Parathyroid adenoma (tissue), 2 donors: ENCODE data around the gene DGCR8.

Experiments
- H2AFZ ChIP-seq: fragments of 300-600 bp; sonication (generic); one replicate; pipeline ENCODE4 v1.7.0; 2017; ENCODE audit warnings: antibody characterized with exemption, mild to moderate bottlenecking
- H3K27ac ChIP-seq: fragments of 300-600 bp; sonication (generic); one replicate; pipeline ENCODE4 v1.7.0; 2017
- H3K27me3 ChIP-seq: fragments of 300-600 bp; sonication (generic); one replicate; pipeline ENCODE4 v1.7.0; 2017; ENCODE audit warnings: low read length; ENCODE audit not compliant: control insufficient read depth, insufficient read depth
- H3K36me3 ChIP-seq: fragments of 300-600 bp; sonication (generic); one replicate; pipeline ENCODE4 v1.7.0; 2017; ENCODE audit warnings: low read length; ENCODE audit not compliant: control insufficient read depth, insufficient read depth
- H3K4me1 ChIP-seq: fragments of 300-600 bp; sonication (generic); one replicate; pipeline ENCODE4 v1.7.0; 2017; ENCODE audit warnings: control low read depth
- H3K4me2 ChIP-seq: fragments of 300-600 bp; sonication (generic); one replicate; pipeline ENCODE4 v1.7.0; 2017; ENCODE audit warnings: low read length
- H3K4me3 ChIP-seq: fragments of 300-600 bp; sonication (generic); one replicate; pipeline ENCODE4 v1.7.0; 2017; ENCODE audit warnings: low read depth, low read length
- H3K79me2 ChIP-seq: fragments of 300-600 bp; sonication (generic); one replicate; pipeline ENCODE4 v1.7.0; 2017; ENCODE audit warnings: control low read depth
- H3K9ac ChIP-seq: fragments of 300-600 bp; sonication (generic); one replicate; pipeline ENCODE4 v1.7.0; 2017; ENCODE audit warnings: mild to moderate bottlenecking
- H3K9me3 ChIP-seq: fragments of 300-600 bp; sonication (generic); one replicate; pipeline ENCODE4 v1.7.0; 2017; ENCODE audit warnings: low read length; ENCODE audit not compliant: control insufficient read depth
- CTCF ChIP-seq: fragments of 300-600 bp; sonication (generic); IDR thresholded peaks from one replicate; pipeline ENCODE4 v1.7.0; 2017; ENCODE audit warnings: antibody characterized with exemption, mild to moderate bottlenecking
- donor health status: primary hyperparathyroidism.

Gene DGCR8

GRCh38 chr22:20140521-20140964 is 60.5 kb downstream of the DGCR8 start:
- H3K4me1 ChIP-seq, result no peaks in the 10 kb centered on the region
- H3K4me3 ChIP-seq, result no peak overlapping the region
- H3K9ac ChIP-seq, result no peak overlapping the region
- TF ChIP-seq CTCF, result no peak
- H2AFZ ChIP-seq, result no peak overlapping the region
- no peaks in the 10 kb centered on the region for H3K79me2 ChIP-seq
- no peaks in the 10 kb centered on the region for H3K36me3 ChIP-seq
- H3K9me3 ChIP-seq, result no peaks in the 10 kb centered on the region
- no peak overlapping the region for H3K4me2 ChIP-seq
- no peak overlapping the region for H3K27ac ChIP-seq
- H3K27me3 ChIP-seq, result no peaks in the 10 kb centered on the region

GRCh38 chr22:20141186-20142077 is 61.4 kb downstream of the DGCR8 start:
- H3K9ac ChIP-seq, result no peak overlapping the region
- TF ChIP-seq CTCF, result no peak
- H3K4me3 ChIP-seq, result no peak overlapping the region
- H3K9me3 ChIP-seq, result no peaks in the 10 kb centered on the region
- no peaks in the 10 kb centered on the region for H3K79me2 ChIP-seq
- no peaks in the 10 kb centered on the region for H3K27me3 ChIP-seq
- H3K36me3 ChIP-seq, result no peaks in the 10 kb centered on the region
- no peak overlapping the region for H3K4me2 ChIP-seq
- no peaks in the 10 kb centered on the region for H3K4me1 ChIP-seq
- no peak overlapping the region for H2AFZ ChIP-seq
- H3K27ac ChIP-seq, result no peak overlapping the region

GRCh38 chr22:20142711-20143621 is 62.9 kb downstream of the DGCR8 start:
- no peak for TF ChIP-seq CTCF
- Histone ChIP-seq H3K9me3 (no peaks in the 10 kb centered on the region), H3K4me1 (no peaks in the 10 kb centered on the region), H3K27ac (no peak overlapping the region), H3K27me3 (no peaks in the 10 kb centered on the region), H3K9ac (no peak overlapping the region), H3K36me3 (no peaks in the 10 kb centered on the region), H3K4me2 (no peak overlapping the region), H3K4me3 (no peak overlapping the region), H3K79me2 (no peaks in the 10 kb centered on the region), H2AFZ (no peak overlapping the region)

- no peaks in the 10 kb centered on the region for H3K79me2 ChIP-seq
- H3K9me3 ChIP-seq, result no peaks in the 10 kb centered on the region
- H3K27ac ChIP-seq, result no peak overlapping the region
- no peaks in the 10 kb centered on the region for H3K27me3 ChIP-seq
- no peaks in the 10 kb centered on the region for H3K36me3 ChIP-seq
- no peak for TF ChIP-seq CTCF
- no peaks in the 10 kb centered on the region for H3K4me1 ChIP-seq
- no peak overlapping the region for H2AFZ ChIP-seq
- H3K4me3 ChIP-seq, result no peak overlapping the region
- H3K9ac ChIP-seq, result no peak overlapping the region
- no peak overlapping the region for H3K4me2 ChIP-seq
Measured at GRCh38 chr22:20143883-20144665, 64.0 kb downstream of the DGCR8 start.
